Trophoblast cell (in vitro differentiated cells and primary cell): ENCODE results near the gene KIF2A. TPM values are rescaled to one million over a fixed set of nuclear protein-coding genes. Genes with fewer than 3 reads are reported as not detected.

Experiments used
- DNase-seq, 2 donors: peaks; one replicate each; pipeline ENCODE4 v3.0.0-alpha.2; 2016
- H2AFZ ChIP-seq: 2 replicates; pipeline ENCODE4 v1.6.1; 2013; ENCODE audit warnings: low read length, moderate library complexity, mild to moderate bottlenecking; ENCODE audit not compliant: insufficient read depth, poor library complexity
- H2AK5ac ChIP-seq: 2 replicates; pipeline ENCODE4 v1.6.1; 2013; ENCODE audit warnings: mild to moderate bottlenecking, low read length
- H2BK120ac ChIP-seq: 2 replicates; pipeline ENCODE4 v1.6.1; 2013; ENCODE audit warnings: low read length, mild to moderate bottlenecking, moderate library complexity; ENCODE audit not compliant: insufficient read depth, poor library complexity
- H2BK12ac ChIP-seq: 2 replicates; pipeline ENCODE4 v1.6.1; 2013; ENCODE audit warnings: mild to moderate bottlenecking, low read length, moderate library complexity
- H2BK5ac ChIP-seq: 2 replicates; pipeline ENCODE4 v1.6.1; 2013; ENCODE audit warnings: low read length, low read depth, moderate library complexity, mild to moderate bottlenecking; ENCODE audit not compliant: poor library complexity
- H3K14ac ChIP-seq: 2 replicates; pipeline ENCODE4 v1.6.1; 2013; ENCODE audit warnings: mild to moderate bottlenecking, low read length
- H3K18ac ChIP-seq: 2 replicates; pipeline ENCODE4 v1.6.1; 2013; ENCODE audit warnings: mild to moderate bottlenecking, low read length
- H3K23ac ChIP-seq: 2 replicates; pipeline ENCODE4 v1.6.1; 2013; ENCODE audit warnings: low read length
- H3K27ac ChIP-seq: 2 replicates; pipeline ENCODE4 v1.5.1; 2013; ENCODE audit warnings: low read depth, mild to moderate bottlenecking, inconsistent platforms, low read length, moderate library complexity
- H3K27me3 ChIP-seq: 2 replicates; pipeline ENCODE4 v1.6.1; 2013; ENCODE audit warnings: inconsistent platforms, mild to moderate bottlenecking, low read length, moderate library complexity; ENCODE audit not compliant: insufficient read depth
- H3K36me3 ChIP-seq, 2 experiments: 1 replicate in 1 of 2; 2 replicates in 1 of 2; pipeline ENCODE4 v1.6.1; 2013; ENCODE audit warnings: low read length in 2 of 2, mild to moderate bottlenecking in 2 of 2, moderate library complexity in 1 of 2; ENCODE audit not compliant: insufficient read depth in 2 of 2, control insufficient read depth in 1 of 2
- H3K4ac ChIP-seq: 2 replicates; pipeline ENCODE4 v1.6.1; 2013; ENCODE audit warnings: low read depth, mild to moderate bottlenecking, low read length, moderate library complexity
- H3K4me1 ChIP-seq, 2 experiments: 1 replicate in 1 of 2; 2 replicates in 1 of 2; pipeline ENCODE4 v1.6.1; 2013; ENCODE audit warnings: low read length in 2 of 2, mild to moderate bottlenecking in 2 of 2, moderate library complexity in 1 of 2; ENCODE audit not compliant: insufficient read depth in 2 of 2, control insufficient read depth in 1 of 2
- H3K4me2 ChIP-seq: 2 replicates; pipeline ENCODE4 v1.6.1; 2013; ENCODE audit warnings: inconsistent platforms, mild to moderate bottlenecking, low read length, moderate library complexity
- H3K4me3 ChIP-seq: 2 replicates; pipeline ENCODE4 v1.5.1; 2013; ENCODE audit warnings: mild to moderate bottlenecking, low read depth, low read length, inconsistent platforms
- H3K79me1 ChIP-seq: one replicate; pipeline ENCODE4 v1.6.1; 2013; ENCODE audit warnings: low read length
- H3K79me2 ChIP-seq: 2 replicates; pipeline ENCODE4 v1.6.1; 2013; ENCODE audit warnings: low read length, mild to moderate bottlenecking; ENCODE audit not compliant: control insufficient read depth, insufficient read depth, poor library complexity
- H3K9ac ChIP-seq: 2 replicates; pipeline ENCODE4 v1.6.1; 2013; ENCODE audit warnings: mild to moderate bottlenecking, low read length
- H3K9me3 ChIP-seq: 2 replicates; pipeline ENCODE4 v1.6.1; 2013; ENCODE audit warnings: low read depth, mild to moderate bottlenecking, control low read depth, inconsistent platforms, low read length; ENCODE audit not compliant: insufficient read depth
- H4K12ac ChIP-seq: 2 replicates; pipeline ENCODE4 v1.6.1; 2013; ENCODE audit warnings: low read depth, mild to moderate bottlenecking, low read length, moderate library complexity
- H4K8ac ChIP-seq: 2 replicates; pipeline ENCODE4 v1.6.1; 2013; ENCODE audit warnings: low read depth, mild to moderate bottlenecking, low read length, moderate library complexity
- H4K91ac ChIP-seq: one replicate; pipeline ENCODE4 v1.6.1; 2013; ENCODE audit warnings: low read depth, mild to moderate bottlenecking, low read length, moderate library complexity
- WGBS: extraction: QIAGEN DNeasy Blood & Tissue Kit; methylation state at CpG from one replicate; pipeline ENCODE4 v1.1.7; 2013; ENCODE audit warnings: missing lambda C conversion rate; ENCODE audit not compliant: insufficient read length, insufficient coverage; ENCODE audit errors: extremely low coverage; 5-methylcytosine and 5-hydroxymethylcytosine counted together
- polyA plus RNA-seq: library from polyadenylated mRNA; stranded (reverse); fragments of 200-250 nt; gene quantifications from 2 replicates; pipeline ENCODE4 v1.2.3, GENCODE V29; 2013

Gene KIF2A
- polyA plus RNA-seq: 111 and 119 TPM in 2 replicates

DNA sequence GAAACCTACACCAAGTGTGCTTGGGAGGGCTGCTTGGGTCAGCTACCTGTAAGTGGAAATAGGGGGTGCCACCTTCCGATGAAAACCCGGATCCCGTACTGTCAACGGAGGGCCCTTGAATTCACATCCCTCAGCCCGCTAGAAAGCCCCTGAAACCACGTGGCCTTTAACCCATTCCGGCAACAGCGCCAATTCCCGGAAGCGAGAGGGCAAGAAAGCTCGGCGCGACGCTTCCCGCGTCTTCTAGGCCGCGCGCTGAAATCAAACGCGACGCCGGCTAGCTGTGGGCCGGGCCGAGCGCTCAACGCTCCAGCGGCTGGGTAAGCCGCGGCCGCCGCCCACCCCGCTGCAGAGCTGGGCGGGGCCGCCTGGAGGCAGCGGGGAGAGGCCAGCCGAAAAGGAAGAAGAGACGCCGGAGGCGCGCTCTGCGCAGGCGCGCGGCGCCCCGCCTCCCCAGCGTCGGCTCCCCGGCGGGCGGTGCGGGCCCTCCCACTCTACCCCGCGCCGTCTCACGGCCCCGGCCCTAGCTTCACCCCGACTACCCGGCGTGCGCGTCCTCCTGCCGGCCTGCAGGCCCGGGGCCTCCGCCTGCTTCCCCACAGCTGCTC is at the start of gene KIF2A:
Gene KIF2A (plus strand): TSS at position 492 of the 608 bp plus-strand sequence. CDS start 267 bp downstream, outside the sequence.
- Histone ChIP-seq H2BK120ac (peak within 1 kb of the TSS; percentile 67), H4K91ac (peak within 1 kb of the TSS; percentile 87), H4K12ac (peak within 1 kb of the TSS; percentile 72), H3K79me2 (peaks cover 17% of the 10 kb centered on the region), H4K8ac (peak within 1 kb of the TSS; percentile 81), H2BK12ac (no peak within 1 kb of the TSS), H3K4me3 (peak within 1 kb of the TSS; percentile 98), H3K4me2 (peak within 1 kb of the TSS; percentile 70), H3K4ac (peak within 1 kb of the TSS; percentile 51), H3K18ac (peak within 1 kb of the TSS; percentile 70), H3K79me1 (peaks cover 11% of the 10 kb centered on the region), H3K23ac (no peak within 1 kb of the TSS), H3K9me3 (no peaks in the 10 kb centered on the region), H3K9ac (peak within 1 kb of the TSS; percentile 97), H3K36me3 (no peaks in the 10 kb centered on the region), H2AK5ac (no peak within 1 kb of the TSS), H3K27me3 (no peaks in the 10 kb centered on the region), H2BK5ac (peak within 1 kb of the TSS; percentile 78), H2AFZ (peak within 1 kb of the TSS; percentile 38), H3K14ac (peak within 1 kb of the TSS; percentile 88), H3K4me1 (peaks cover 5% of the 10 kb centered on the region in 2 experiments), H3K27ac (peak within 1 kb of the TSS; percentile 90)
- whole genome bisulfite sequencing: no CpG with 5 or more reads among the region's 66 CpGs
- DNase-seq: peak; percentile 94 to 97

DNA sequence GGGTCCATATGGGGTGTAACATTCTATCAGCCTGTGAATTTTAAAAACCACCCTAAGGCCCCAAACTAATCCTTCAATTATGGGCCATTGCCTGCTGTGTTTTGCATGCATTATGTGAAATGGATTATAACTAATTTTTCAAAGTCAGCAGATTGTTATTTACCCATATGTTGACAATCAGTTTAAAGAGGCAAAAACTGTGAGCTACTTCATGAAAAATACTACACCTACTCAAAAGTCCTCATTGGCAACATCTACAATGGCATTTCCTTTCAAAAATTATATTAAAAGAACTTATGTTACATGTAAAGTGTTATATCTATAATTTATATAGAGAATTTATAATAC is 49.0 kb upstream of the KIF2A start:
- H3K18ac ChIP-seq: no peak overlapping the region
- no peaks in the 10 kb centered on the region for H3K79me2 ChIP-seq
- H2AK5ac ChIP-seq: no peak overlapping the region
- H4K8ac ChIP-seq: no peak overlapping the region
- no peak overlapping the region for H3K4me2 ChIP-seq
- H2BK120ac ChIP-seq: no peak overlapping the region
- no peak overlapping the region for H2AFZ ChIP-seq
- H4K91ac ChIP-seq: no peak overlapping the region
- H3K36me3 ChIP-seq: peaks cover 0 to 2% of the 10 kb centered on the region in 2 experiments
- no peaks in the 10 kb centered on the region for H3K27me3 ChIP-seq
- H3K27ac ChIP-seq: no peak overlapping the region
- H3K23ac ChIP-seq: no peak overlapping the region
- H3K79me1 ChIP-seq: no peaks in the 10 kb centered on the region
- H3K4me1 ChIP-seq: no peaks in the 10 kb centered on the region
- no peaks in the 10 kb centered on the region for H3K9me3 ChIP-seq
- H3K4me3 ChIP-seq: no peak overlapping the region
- H2BK5ac ChIP-seq: no peak overlapping the region
- no peak overlapping the region for H3K4ac ChIP-seq
- no peak overlapping the region for H3K14ac ChIP-seq
- no peak for DNase-seq
- H2BK12ac ChIP-seq: no peak overlapping the region
- no peak overlapping the region for H4K12ac ChIP-seq
- no peak overlapping the region for H3K9ac ChIP-seq

- Histone ChIP-seq H4K8ac (no peak overlapping the region), H2AK5ac (no peak overlapping the region), H3K79me2 (no peaks in the 10 kb centered on the region), H2BK120ac (no peak overlapping the region), H2AFZ (no peak overlapping the region), H3K14ac (no peak overlapping the region), H3K4me1 (no peaks in the 10 kb centered on the region), H3K36me3 (peaks cover 0 to 2% of the 10 kb centered on the region in 2 experiments), H2BK5ac (no peak overlapping the region), H3K9me3 (no peaks in the 10 kb centered on the region), H3K4ac (no peak overlapping the region), H3K23ac (no peak overlapping the region), H3K27ac (no peak overlapping the region), H3K27me3 (no peaks in the 10 kb centered on the region), H4K91ac (no peak overlapping the region), H3K4me2 (no peak overlapping the region), H2BK12ac (no peak overlapping the region), H3K18ac (no peak overlapping the region), H3K9ac (no peak overlapping the region), H4K12ac (no peak overlapping the region), H3K79me1 (no peaks in the 10 kb centered on the region), H3K4me3 (no peak overlapping the region)
- no peak for DNase-seq
Observed at GRCh38 chr5:62258654-62259053, 47.4 kb upstream of the KIF2A start.

DNA sequence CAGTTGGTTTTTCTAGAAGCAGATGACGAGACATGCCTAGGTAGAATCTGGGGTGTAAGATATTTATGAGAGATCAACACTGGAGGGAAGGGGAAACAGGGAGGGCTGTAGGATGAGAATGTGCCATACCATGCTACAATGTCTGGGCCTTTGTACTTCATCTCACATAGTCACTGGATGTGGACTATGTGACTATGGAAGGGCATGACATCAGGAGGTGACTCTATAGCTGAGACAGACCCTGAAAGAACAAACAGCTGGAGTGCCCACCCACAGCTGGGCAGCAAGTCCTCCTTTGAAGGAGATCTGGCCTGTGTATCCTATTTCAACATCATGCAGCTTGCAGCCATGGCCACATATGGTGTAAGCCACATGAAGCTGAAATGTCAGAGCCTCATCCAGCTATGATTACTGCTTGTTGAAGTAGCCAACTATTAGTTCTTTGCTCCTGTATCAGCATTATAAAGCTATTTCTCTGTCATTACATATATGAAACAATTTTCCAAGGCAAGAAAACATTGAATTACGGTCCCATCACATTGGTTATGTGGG is 46.2 kb upstream of the KIF2A start:
- Histone ChIP-seq H4K12ac (no peak overlapping the region), H3K14ac (no peak overlapping the region), H4K91ac (no peak overlapping the region), H3K18ac (no peak overlapping the region), H3K9me3 (no peaks in the 10 kb centered on the region), H3K4me1 (no peaks in the 10 kb centered on the region), H2BK5ac (no peak overlapping the region), H2AK5ac (no peak overlapping the region), H2AFZ (no peak overlapping the region), H3K27ac (no peak overlapping the region), H3K23ac (no peak overlapping the region), H4K8ac (no peak overlapping the region), H2BK12ac (no peak overlapping the region), H3K9ac (no peak overlapping the region), H3K36me3 (no peaks in the 10 kb centered on the region), H3K79me1 (no peaks in the 10 kb centered on the region), H3K4me3 (no peak overlapping the region), H2BK120ac (no peak overlapping the region), H3K4me2 (no peak overlapping the region), H3K79me2 (no peaks in the 10 kb centered on the region), H3K4ac (no peak overlapping the region), H3K27me3 (no peaks in the 10 kb centered on the region)
- no peak for DNase-seq
- WGBS: no CpG with 5 or more reads among the region's 2 CpGs
